Endothelial cell of umbilical vein (primary cell): ENCODE measurements around the gene SNX25. TPM values are rescaled to one million over a fixed set of nuclear protein-coding genes. Genes with fewer than 3 reads are reported as not detected.

Experiments
- BruUV-seq: library from RNA; stranded (reverse); fragments of 400-500 nt; replicated peaks from 2 replicates; lab custom pipeline; 2021; lab: Mats Ljungman, UMichigan
- CTCF ChIA-PET: fragments of 300-600, 350-600 bp; sonication (Branson Sonifier 250); formaldehyde crosslinking; loops from one replicate; lab custom pipeline; 2021; ENCODE audit warnings: antibody characterized with exemption, inconsistent platforms; lab: Charles Lee
- POLR2A ChIA-PET: fragments of 300-600, 350-600 bp; sonication (Branson Sonifier 250); formaldehyde crosslinking; loops from one replicate; lab custom pipeline; 2021; ENCODE audit warnings: antibody characterized with exemption, inconsistent platforms; lab: Charles Lee
- DNase-seq: peaks from one replicate; pipeline ENCODE4 v3.0.0-alpha.2; 2011; ENCODE audit warnings: low read depth, low spot score
- FAIRE-seq: peaks from 2 replicates; lab custom pipeline; 2011; peaks lifted over from hg19 to GRCh38; lab: Jason Lieb, UNC
- H2AFZ ChIP-seq: 2 replicates; pipeline ENCODE4 v1.6.0; 2012; ENCODE audit warnings: low read depth, low read length, control low read depth, inconsistent platforms
- H3K27ac ChIP-seq: 2 replicates; pipeline ENCODE4 v1.5.1; 2011; ENCODE audit warnings: low read depth, mild to moderate bottlenecking, control low read depth, low read length, moderate library complexity; ENCODE audit not compliant: insufficient read depth
- H3K27me3 ChIP-seq, 2 experiments: 2 replicates each; pipeline versions ENCODE4 v1.6.0 to v1.6.1; 2011; ENCODE audit warnings: low read length in 2 of 2, mixed read lengths in 1 of 2; ENCODE audit not compliant: control insufficient read depth in 2 of 2, insufficient read depth in 2 of 2
- H3K36me3 ChIP-seq, 2 experiments: 2 replicates in 1 of 2; 3 replicates in 1 of 2; pipeline ENCODE4 v1.5.1; 2011; ENCODE audit warnings: low read length in 2 of 2, mild to moderate bottlenecking in 1 of 2, moderate library complexity in 1 of 2; ENCODE audit not compliant: control insufficient read depth in 2 of 2, insufficient read depth in 2 of 2; ENCODE audit errors: extremely low read depth in 1 of 2
- H3K4me1 ChIP-seq: 3 replicates; pipeline ENCODE4 v1.5.1; 2011; ENCODE audit warnings: mild to moderate bottlenecking, low read length; ENCODE audit not compliant: control insufficient read depth, insufficient read depth; ENCODE audit errors: extremely low read depth
- H3K4me2 ChIP-seq: 2 replicates; pipeline ENCODE4 v1.6.1; 2011; ENCODE audit warnings: low read length, control low read depth, mixed read lengths; ENCODE audit not compliant: insufficient read depth
- H3K4me3 ChIP-seq, 3 experiments: fragments of 200-600 bp in 1 of 3; sonication (generic), shearing (Covaris generic) in 1 of 3; replicated peaks in 1 of 3; 2 replicates each; pipeline ENCODE4 v1.5.1; 2011 to 2016; ENCODE audit warnings: control low read depth in 3 of 3, low read length in 3 of 3, mild to moderate bottlenecking in 2 of 3, inconsistent platforms in 1 of 3, low read depth in 1 of 3, moderate library complexity in 1 of 3; ENCODE audit not compliant: insufficient read depth in 1 of 3
- H3K79me2 ChIP-seq: 2 replicates; pipeline ENCODE4 v1.6.0; 2012; ENCODE audit warnings: low read length, inconsistent platforms; ENCODE audit not compliant: control insufficient read depth, insufficient read depth
- H3K9ac ChIP-seq: replicated peaks from 2 replicates; pipeline ENCODE3; 2011; ENCODE audit warnings: low read length, control low read depth; ENCODE audit not compliant: insufficient read depth; ENCODE audit errors: extremely low read depth
- H3K9me1 ChIP-seq: replicated peaks from 3 replicates; pipeline ENCODE4 v1.6.0; 2011; ENCODE audit warnings: mild to moderate bottlenecking, low read length; ENCODE audit not compliant: control insufficient read depth, insufficient read depth; ENCODE audit errors: extremely low read depth
- H3K9me3 ChIP-seq: replicated peaks from 2 replicates; pipeline ENCODE4 v1.5.1; 2012; ENCODE audit warnings: low read length, inconsistent platforms; ENCODE audit not compliant: control insufficient read depth, insufficient read depth
- H4K20me1 ChIP-seq: replicated peaks from 2 replicates; pipeline ENCODE3; 2011; ENCODE audit warnings: mild to moderate bottlenecking, low read length; ENCODE audit not compliant: control insufficient read depth, insufficient read depth; ENCODE audit errors: extremely low read depth
- CTCF ChIP-seq, 2 donors: IDR thresholded peaks; 1 replicate in 1 of 2; 2 replicates in 1 of 2; pipeline ENCODE4 v1.5.1; 2011; ENCODE audit warnings: low read length in 2 of 2, mild to moderate bottlenecking in 2 of 2, moderate library complexity in 2 of 2, control low read depth in 1 of 2, inconsistent platforms in 1 of 2, low read depth in 1 of 2; ENCODE audit not compliant: insufficient read depth in 1 of 2; ENCODE audit errors: extremely low read depth in 1 of 2
- EZH2 ChIP-seq: IDR thresholded peaks from 2 replicates; pipeline ENCODE4 v1.6.1; 2012; ENCODE audit warnings: borderline replicate concordance, low read depth, mild to moderate bottlenecking, moderate library complexity, low read length, inconsistent platforms; ENCODE audit not compliant: severe bottlenecking
- FOS ChIP-seq: IDR thresholded peaks from 2 replicates; pipeline ENCODE4 v1.6.1; 2011; ENCODE audit warnings: mild to moderate bottlenecking, low read length, moderate library complexity, borderline replicate concordance; ENCODE audit not compliant: insufficient read depth
- GATA2 ChIP-seq: IDR thresholded peaks from 2 replicates; pipeline ENCODE4 v1.7.0; 2011; ENCODE audit warnings: low read depth, mild to moderate bottlenecking, moderate library complexity, mixed read lengths, low read length; ENCODE audit not compliant: insufficient read length, insufficient read depth
- JUN ChIP-seq: IDR thresholded peaks from 2 replicates; pipeline ENCODE4 v1.6.1; 2011; ENCODE audit warnings: borderline replicate concordance, low read depth; ENCODE audit not compliant: insufficient read length, insufficient read depth
- MAX ChIP-seq: IDR thresholded peaks from 2 replicates; pipeline ENCODE4 v1.6.1; 2011; ENCODE audit not compliant: insufficient read depth, insufficient read length
- MYC ChIP-seq: IDR thresholded peaks from one replicate; pipeline ENCODE4 v1.6.1; 2011; ENCODE audit warnings: mild to moderate bottlenecking, low read depth, low read length
- POLR2A ChIP-seq: IDR thresholded peaks from 2 replicates; pipeline ENCODE4 v1.6.1; 2012; ENCODE audit warnings: low read depth, mild to moderate bottlenecking, control low read depth, low read length
- POLR2AphosphoS5 ChIP-seq: IDR thresholded peaks from 2 replicates; pipeline ENCODE4 v1.6.1; 2012; ENCODE audit warnings: low read depth, mild to moderate bottlenecking, control low read depth, low read length, moderate library complexity; ENCODE audit not compliant: insufficient read depth
- dilution Hi-C: fragments of 300-500 bp; cut with MboI; formaldehyde crosslinking; loops from one replicate; pipeline ENCODE4 v1.15.0; 2019; ENCODE audit warnings: low sequenced_read_pairs; ENCODE audit not compliant: extremely low pct_ligation_motif_present
- intact Hi-C: fragments of 100-400 bp; cut with micrococcal nuclease; formaldehyde crosslinking; loops from one replicate; pipeline ENCODE4 v1.10.0; 2022
- polyA plus RNA-seq, 4 experiments: library from polyadenylated mRNA; depleted of rRNA in 3 of 4; stranded (reverse) in 3 of 4; unstranded in 1 of 4; fragments of >200 nt; gene quantifications; 2 replicates each; pipeline versions ENCODE4 v1.2.1 to v1.2.3, GENCODE V29; 2011 to 2012; ENCODE audit warnings: missing spikeins in 1 of 4
- total RNA-seq: library from RNA; stranded (reverse); gene quantifications from 2 replicates; pipeline ENCODE4 v1.2.3, GENCODE V29; 2021

SNX25 gene
- total and polyA plus RNA-seq, 2 donors (not counting 3 experiments of a cell fraction or from before 2014, with no cell fraction given), result 6.6 to 16.1 TPM

- Histone ChIP-seq H3K36me3 (peaks cover 0 to 7% of the 10 kb centered on the region in 2 experiments), H3K9me1 (no peaks in the 10 kb centered on the region), H3K4me1 (no peaks in the 10 kb centered on the region), H3K27me3 (no peaks in the 10 kb centered on the region), H3K9me3 (no peaks in the 10 kb centered on the region), H3K4me3 (no peak overlapping the region), H3K4me2 (no peak overlapping the region), H3K9ac (no peak overlapping the region), H3K27ac (no peak overlapping the region), H3K79me2 (no peaks in the 10 kb centered on the region), H2AFZ (no peak overlapping the region), H4K20me1 (no peaks in the 10 kb centered on the region)
- dilution Hi-C loops (no loop called here), intact Hi-C loops (no loop called here)
- CTCF ChIA-PET, result interaction anchor here (1.5 kb wide), 1 partner anchor 28 kb away, joined by 3 read pairs; no protein-coding TSS in a partner anchor
- no peak for FAIRE-seq
- DNase-seq, result no peak
- POLR2A ChIA-PET, result no interaction called here
- no peak for TF ChIP-seq JUN
- TF ChIP-seq CTCF (IDR thresholded peaks at IDR 0.05; ENCODE audit: extremely low read depth in 1 of 2, insufficient read depth in 1 of 2, low read depth in 1 of 2, low read length in 2 of 2), result no peak
- TF ChIP-seq FOS, result no peak
- TF ChIP-seq EZH2, result no peak
- TF ChIP-seq POLR2A, result no peak
- no peak for TF ChIP-seq POLR2AphosphoS5
- no peak for TF ChIP-seq GATA2
- no peak for TF ChIP-seq MYC
- TF ChIP-seq MAX, result no peak
- BruUV-seq, result no TSS peak
These were observed 142.3 kb downstream of the SNX25 start for GRCh38 chr4:185351691-185352090.
